IPS-11a (cell line): ENCODE data around the gene BAIAP2.

Experiments used
- H3K4me3 ChIP-seq: one replicate; pipeline ENCODE4 v1.5.1; 2013; ENCODE audit warnings: low read depth, low read length, control low read depth

Gene BAIAP2

DNA sequence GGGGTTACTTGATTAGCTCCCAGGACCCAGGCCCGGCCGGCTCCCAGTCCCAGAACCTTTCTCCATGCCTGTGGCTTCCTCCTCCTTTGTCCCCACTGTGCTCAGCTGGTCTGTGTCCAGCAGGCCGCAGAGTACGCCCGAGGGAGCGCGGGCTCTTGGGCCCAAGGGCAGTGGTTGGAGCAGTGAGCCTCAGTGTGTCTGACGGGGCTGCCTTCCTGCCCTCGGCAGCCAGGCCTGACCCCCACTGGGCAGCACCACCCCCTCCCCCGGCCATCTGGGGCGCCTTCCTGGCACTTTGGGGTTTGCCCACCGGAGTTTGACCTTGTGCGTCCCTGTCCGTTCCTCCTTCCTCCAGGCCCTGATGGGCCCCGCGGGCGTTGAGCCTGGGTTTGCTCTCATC lies 67.9 kb downstream of the BAIAP2 start:
- no peak overlapping the region for H3K4me3 ChIP-seq

DNA sequence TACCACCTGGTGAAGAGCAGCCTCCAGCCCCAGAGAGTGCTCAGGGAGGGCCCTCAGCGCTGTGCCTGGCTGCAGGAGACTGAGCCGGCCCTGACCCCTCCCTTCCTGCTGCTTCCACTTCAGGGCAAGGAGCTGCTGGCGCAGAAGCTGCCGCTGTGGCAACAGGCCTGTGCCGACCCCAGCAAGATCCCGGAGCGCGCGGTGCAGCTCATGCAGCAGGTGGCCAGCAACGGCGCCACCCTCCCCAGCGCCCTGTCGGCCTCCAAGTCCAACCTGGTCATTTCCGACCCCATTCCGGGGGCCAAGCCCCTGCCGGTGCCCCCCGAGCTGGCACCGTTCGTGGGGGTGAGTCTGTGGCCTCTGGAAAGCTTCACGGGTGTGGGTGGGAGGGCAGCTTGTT lies 68.4 kb downstream of the BAIAP2 start:
- no peak overlapping the region for H3K4me3 ChIP-seq

DNA sequence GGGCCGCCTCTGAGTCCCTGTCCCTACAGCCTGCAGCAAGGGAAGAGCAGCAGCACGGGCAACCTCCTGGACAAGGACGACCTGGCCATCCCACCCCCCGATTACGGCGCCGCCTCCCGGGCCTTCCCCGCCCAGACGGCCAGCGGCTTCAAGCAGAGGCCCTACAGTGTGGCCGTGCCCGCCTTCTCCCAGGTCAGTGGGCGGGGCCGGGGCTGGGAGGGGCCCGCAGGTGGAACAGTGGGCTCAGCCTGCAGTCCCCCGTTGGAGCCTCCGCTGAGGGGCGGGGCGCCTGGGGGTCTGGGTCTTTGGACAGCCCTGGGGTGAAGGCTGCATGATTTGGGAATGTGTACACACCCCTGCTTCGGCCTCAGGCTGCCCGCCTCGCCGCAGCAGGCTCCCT lies 71.8 kb downstream of the BAIAP2 start:
- H3K4me3 ChIP-seq = no peak overlapping the region

DNA sequence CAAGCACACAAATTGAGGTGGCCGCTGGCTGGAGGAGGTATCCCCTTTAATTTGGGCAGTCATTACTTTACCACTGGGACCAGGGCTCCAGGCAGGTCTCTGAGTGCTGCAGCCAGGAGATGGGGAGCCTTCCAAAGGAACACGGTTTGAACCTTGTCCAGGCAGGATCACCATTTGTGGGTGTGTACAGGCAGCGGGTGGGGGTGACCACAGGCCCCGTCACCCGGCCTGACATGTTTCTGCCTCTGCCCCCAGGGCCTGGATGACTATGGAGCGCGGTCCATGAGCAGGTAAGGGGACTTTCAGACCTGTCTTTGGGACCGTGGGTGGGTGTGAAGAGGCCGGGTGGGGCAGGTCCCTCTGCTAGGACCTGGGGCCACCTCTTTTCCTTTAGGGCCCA lies 73.3 kb downstream of the BAIAP2 start:
- no peak overlapping the region for H3K4me3 ChIP-seq

DNA sequence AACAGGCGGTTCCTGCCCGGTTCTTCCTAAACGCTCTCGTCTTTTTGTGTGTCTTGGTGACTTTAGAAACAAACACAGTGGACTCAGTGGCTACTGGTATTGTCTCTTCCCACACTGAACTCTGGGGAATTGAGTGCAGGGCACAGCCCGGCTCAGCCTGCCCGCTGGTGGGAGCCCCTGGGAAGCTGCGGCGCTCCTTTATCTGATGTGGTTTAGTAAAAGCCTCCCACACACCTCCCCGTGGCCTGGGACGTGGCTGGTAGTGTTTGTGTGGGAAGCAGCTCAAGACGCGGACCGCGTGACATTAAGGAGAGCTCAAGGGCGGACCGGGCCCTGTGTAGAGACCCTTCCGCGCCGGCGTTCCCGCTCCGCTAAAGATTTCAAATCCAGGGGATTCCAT lies 75.0 kb downstream of the BAIAP2 start:
- no peak overlapping the region for H3K4me3 ChIP-seq

DNA sequence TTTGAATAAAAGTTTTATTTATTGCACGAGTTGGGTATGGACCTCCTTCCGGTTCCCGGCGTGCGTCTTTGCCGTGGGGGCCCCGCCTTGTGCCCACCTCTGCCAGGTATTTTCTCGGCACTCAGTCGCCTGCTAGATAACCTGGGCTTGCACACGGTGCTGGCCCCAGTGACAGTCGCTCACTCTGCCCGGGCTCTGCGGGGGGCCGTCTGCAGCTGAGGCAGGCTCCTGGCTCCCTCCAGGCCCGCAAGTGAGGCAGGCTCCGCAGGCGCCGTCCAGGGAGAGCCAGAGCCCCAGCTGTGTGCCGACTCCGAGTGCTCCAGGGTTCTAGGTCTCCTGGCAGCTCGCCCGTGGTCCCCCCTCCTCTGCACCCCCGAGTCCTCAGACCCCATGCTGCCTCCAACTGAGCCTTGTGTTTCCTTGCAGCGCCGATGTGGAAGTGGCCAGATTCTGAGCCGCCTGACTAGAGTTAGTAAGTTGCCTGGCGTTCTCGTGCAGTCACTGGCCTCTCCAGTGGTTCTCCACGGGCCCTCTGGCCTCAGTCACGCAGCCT lies 75.6 kb downstream of the BAIAP2 start:
- H3K4me3 ChIP-seq = no peak overlapping the region

DNA sequence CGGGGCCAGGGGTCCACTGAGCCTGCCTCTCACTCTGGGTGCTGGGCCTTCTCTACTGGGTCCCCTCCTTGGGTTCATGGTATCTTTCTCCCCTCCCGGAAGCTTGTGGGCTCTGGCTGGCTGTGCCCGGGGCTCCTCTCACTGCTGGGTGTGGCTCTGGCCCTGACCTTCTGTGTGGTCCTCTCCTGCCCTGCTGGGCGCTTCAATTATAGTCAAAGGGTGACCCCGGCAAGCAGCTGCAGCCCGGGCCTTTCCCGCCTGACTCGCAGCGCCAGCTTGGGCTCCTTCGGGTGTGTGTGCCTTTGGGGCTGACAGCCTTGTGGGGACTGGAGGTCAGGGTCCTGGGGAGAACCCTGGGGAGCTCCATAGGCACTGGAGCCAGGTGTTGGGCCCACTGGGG lies 76.1 kb downstream of the BAIAP2 start:
- no peak overlapping the region for H3K4me3 ChIP-seq

DNA sequence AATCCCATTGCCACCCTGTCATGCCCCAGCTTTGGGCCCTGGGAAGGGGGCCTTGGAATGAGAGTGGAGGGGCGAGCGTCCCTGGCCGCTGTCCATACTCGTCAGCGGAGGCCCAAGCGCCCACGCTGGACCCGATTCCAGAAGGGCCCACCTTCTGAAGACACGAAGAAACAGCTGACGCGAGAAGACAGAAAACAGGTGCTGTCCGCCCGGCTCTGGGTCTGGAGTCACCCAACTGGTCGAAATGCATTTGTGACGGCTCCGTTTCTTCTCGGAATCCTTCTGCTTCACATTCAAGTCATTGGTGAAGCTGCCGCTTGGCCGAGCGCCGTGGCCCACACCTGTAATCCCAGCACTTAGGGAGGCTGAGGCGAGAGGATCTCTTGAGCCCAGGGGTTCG lies 77.5 kb downstream of the BAIAP2 start:
- H3K4me3 ChIP-seq = no peak overlapping the region

DNA sequence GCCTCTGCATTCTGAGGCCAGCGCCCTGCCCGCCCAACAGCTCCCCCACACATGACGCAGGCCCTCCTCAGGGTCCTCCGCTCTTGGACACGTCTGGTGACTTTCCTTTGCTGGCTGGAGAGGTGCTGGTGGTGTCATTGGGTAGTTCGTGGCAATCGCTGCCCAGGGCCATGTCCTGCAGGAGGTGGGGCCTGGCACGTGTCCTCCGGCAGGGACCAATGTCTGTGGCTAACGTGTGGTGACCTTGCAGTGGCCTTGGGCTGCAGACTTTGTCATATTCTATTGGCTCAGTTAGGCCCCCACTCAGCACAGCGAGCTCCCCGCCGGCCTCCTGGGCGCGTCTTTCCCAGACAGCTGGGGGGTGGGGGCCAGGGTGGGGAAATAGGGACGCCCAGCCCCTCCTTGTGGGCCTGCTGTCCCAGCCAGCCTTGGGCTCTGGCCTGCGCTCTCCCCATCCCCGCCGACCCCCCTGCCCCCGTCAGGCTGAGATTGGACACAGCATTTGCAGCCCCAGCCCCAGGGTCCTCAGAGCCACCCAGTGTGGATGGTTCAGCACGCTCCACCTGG lies 78.3 kb downstream of the BAIAP2 start:
- no peak overlapping the region for H3K4me3 ChIP-seq

DNA sequence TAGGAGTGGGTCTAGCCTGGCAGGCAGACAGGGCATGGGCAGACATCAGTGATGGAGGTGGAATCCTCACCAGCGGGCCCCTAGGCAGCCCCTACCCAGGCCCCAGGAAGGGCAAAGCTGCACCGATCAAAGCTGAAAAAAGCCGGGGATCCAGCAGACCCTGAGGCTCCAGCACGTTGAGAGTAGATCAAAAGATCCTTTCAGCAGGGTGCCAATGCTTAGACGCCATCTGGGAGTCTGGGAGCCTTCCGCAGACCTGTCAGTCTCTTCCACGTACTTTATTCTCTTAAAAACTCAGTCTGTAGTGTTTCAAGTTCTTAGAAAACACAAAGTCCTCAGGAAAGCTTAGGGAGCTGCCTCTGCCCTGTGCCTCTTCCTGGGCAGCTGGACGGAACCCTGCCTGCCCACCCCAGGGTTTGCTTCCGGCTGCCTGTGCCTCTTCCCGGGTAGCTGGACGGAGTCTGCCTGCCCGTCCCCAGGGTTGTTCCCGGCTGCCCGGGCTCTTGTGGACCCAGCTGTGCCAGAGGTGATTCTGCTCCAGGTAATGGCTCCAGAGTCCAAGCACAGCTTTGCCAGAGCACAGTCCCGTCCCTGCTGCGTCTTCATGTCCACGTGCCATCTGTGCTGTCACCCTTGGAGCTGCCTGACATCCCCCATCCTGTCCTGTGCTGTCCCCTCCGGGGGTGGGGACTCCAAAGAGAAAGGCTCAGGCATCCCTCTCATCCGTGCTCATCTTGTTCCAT lies 79.6 kb downstream of the BAIAP2 start:
- no peak overlapping the region for H3K4me3 ChIP-seq

DNA sequence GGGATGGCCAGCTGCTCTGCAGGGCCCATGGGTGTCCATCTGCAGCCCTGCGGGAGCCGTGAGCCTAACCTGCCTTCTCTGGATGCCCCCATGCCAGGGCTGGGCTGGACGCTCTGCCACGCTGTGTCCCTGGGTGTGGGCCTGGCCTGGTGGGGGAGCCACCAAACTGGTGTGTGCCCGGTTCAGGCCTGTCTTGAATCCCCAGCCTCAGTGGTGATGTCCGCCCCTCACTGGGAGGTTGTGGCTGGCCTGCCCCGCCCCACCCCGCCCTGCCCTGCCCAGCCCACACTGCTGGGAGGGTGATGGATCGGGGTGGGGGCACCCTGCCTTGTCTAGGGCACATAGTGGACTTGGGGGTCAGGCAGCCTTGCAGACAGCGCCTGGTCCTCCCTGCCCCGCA lies 80.3 kb downstream of the BAIAP2 start:
- H3K4me3 ChIP-seq = no peak overlapping the region

DNA sequence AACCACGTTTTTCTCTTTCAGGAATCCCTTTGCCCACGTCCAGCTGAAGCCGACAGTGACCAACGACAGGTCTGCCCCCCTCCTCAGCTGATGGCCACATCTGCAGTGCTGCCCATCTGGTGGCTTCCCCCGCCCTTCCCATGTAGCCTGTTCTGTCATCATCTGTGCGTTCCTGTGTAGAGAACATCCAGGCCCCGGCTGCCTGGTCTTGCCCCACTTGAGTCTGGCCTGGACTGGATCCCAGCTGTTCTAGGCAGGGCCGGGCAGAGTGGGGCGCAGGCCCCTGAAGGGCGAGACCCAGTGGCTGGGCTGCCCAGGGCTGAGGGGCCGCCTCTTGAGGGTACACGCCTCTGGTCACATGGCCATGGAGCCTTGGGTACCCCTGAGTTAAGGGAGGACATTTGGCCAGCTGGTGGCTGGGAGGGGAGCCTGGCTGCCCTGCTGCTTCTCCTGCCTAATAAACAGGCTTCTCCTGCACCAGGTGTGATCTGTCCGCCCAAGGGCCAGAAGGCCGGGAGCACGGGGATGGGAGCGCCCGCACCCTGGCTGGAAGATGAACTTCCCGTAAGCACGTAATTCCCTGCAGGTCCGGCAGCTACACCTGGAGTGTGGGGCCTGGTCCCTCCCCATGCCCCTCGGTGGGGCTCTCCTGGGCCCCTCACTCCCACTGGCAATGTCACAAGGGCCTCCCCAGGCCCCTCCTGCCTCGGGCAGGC lies 81.0 kb downstream of the BAIAP2 start:
- H3K4me3 ChIP-seq = no peak overlapping the region

DNA sequence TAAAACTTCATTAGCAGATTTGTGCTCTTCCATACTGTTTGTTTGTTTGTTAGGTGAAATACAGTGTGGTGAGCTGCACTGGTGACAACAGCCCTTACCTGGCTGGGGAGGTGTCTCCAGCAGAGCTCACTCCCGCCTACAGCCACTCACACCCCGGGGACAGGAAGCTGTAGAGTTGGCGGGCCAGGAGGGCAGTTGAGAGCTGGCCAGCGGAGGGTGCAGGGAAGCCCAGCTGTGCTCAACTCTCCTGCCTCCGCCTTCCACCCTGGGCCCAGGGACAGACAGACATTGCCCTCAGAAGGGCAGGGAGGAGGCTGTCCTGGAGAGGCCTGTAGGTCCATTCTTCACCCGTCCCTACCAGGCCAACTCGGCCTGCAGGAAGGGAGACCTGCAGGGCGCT lies 81.8 kb downstream of the BAIAP2 start:
- H3K4me3 ChIP-seq = no peak overlapping the region

DNA sequence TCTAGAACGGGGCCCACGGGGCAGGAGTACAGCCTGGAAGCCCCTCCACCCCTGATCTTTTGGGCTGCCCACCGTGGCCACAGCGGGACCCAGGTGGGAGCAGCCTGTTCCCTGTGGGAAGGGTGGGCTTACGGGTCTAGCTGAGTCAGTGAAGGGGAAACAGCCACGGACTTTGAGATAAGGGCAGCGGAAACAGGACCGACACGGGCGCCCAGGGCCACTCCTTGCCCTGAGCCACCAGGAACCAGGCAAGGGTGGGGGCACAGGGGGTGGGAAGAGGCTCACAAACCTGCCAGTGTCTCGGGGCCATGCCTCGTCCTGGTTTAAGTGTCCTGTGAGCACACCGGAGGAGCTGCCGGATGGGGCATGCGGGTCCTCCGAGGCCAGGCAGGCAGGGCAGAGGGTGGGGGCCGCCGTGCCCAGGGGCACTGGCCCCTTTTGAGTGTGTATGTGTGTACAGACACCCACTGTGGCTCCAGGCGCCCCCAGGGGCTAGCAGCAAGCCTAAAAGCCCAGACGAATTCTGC lies 82.8 kb downstream of the BAIAP2 start:
- no peak overlapping the region for H3K4me3 ChIP-seq

DNA sequence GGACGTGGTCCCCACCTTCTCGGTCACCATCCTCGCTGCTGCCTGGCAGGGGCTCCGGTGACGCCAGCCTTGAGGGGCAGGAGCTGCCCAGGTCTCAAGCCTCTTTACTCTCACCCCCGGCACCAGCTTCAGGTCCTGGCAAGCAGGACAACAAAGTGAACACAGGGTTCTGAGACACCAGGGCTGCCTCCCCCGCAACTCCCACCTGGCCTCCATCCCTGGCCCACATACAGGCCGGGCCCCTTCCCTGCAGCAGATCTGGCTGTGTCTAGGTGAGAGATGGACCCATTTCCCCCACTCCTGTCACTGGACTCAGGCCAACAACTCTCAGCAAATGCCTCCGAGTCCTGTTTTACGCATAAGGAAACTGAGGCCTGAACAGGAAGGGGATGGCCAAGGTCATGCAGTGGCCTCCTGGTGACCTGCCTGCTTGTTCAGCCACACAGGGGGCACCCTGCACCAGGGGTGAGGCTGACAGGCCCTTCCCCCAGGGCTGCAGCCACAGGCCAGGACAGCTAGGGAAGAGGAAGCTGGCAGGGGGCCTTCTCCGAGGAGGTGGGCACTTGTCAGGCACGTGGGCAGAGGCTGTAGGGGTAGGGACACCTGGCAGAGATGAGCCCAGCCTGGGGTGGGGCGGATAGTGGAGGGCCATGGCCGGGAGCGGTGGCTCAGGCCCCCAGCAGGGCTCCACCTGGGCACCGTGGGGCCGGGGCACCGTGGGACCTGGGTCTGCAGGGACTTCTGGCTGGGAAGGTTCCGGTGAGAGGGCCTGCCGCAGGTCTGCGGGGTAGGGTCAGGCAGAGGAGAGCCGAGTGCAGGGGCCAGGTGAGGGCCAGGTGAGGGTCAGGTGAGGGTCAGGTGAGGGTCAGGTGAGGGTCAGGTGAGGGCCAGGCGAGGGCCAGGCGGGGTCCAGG lies 83.6 kb downstream of the BAIAP2 start:
- no peak overlapping the region for H3K4me3 ChIP-seq

DNA sequence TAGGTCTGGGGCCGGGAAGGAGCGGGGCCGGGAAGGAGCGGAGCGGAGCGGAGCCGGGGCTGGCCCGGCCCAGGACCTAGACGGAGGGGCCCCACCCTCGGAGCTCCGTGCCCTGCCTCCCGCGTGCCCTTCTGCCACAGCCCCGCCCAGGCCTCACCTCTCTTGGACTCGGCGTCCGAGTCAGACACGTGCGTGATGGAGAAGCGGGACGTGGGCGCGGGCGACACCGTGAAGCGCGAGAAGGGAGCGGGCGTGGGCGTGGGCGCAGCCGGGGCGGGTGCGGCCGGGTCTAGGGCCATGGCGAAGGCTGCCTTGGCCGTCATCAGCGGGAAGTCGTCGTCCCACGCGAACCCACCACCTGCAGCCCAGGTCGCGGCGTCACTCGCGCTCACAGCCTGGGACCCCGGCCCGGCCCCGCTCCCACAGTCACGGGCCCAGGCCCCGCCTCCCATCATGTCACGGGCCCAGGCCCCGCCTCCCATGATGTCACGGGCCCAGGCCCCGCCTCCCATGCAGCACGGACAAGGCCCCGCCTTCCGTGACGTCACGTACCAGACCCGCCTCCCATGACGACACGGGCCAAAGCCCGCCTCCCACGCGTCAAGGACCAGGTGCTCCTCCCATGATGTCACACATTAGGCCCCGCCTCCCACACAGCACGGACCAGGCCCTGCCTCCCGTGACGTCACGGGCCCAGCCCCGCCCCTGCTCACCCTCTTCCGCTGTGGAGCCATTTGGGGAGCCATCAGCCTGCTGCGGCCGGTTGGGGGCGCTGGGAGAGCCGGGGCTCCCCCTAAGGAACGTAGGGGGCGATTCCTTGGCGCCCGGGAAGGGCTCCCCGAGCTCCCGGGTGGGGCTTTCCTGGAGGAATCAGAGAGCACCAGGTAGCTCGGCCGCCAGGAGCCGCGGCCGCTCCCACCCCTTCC lies 84.5 kb downstream of the BAIAP2 start:
- peak overlapping the region; percentile 37 for H3K4me3 ChIP-seq

DNA sequence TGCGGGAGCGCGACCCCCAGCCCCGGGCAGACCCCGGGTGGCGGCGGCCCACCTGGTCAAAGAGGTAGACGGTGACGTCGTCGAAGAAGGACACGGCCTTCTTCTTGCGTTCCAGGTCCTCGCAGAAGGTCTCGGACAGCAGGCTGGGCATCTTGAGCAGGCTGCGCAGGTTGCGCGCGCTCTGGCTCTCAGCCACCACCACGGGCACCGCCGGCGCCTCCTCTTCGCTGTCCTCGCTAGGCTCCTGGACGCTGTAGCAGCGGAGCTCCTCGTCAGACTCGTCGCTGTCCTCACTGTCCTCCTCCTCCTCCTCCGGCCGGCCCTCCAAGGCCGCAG lies 85.2 kb downstream of the BAIAP2 start:
- no peak overlapping the region for H3K4me3 ChIP-seq

DNA sequence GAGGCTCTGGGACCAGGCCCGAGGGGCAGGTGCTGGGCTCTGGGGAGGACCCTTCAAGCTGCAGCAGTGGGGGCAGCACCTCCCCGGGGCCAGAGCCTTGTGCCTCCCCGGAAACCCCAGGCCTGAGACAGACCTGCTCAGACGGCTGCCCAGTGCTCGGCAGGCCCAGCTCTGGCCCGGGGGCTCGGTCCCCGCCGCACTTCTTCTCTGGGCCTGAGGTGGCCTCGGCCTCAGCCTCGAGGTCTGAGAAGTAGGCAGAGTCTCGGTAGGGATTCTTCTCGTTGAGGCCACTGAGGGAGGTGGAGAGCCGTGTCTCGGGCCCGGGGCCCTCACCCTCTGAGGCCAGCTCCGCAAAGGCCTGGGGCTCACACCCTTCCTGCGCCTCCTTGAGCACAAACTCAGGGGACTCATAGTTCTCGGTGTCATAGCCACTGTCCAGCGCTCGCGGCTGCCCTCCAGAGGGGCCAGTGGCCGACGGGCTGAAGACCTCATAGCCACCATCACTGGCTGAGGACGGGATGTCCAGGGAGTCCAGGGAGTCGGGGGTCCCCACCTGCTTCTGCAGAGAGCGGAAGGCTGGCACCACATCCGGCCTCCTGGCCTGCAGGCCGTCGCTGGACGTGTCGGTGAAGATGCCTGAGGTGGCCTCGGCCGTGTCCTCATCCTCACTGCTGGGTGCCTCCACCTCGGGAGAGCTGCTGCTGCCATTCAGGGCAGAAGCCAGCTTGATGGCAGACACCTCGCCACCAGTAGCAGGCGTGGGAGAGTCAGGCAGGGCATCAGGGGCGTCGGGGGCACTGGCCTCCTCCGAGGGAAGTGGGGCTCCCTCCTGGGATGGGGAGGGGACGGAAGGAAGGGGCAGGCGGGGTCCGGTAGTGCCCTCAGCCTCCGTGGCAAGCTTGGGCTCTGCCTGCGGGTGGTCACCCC lies 86.0 kb downstream of the BAIAP2 start:
- H3K4me3 ChIP-seq = no peak overlapping the region
